Stomach (tissue), 9 donors: ENCODE results near the gene EHD2. TPM values are rescaled to one million over a fixed set of nuclear protein-coding genes. Genes with fewer than 3 reads are reported as not detected.

Experiments
- DNase-seq, 2 donors: peaks; one replicate each; pipeline versions ENCODE4 v3.0.0 to v3.0.0-alpha.2; 2013 to 2019
- H3K27ac ChIP-seq, 5 donors: fragments of 200-600 bp in 4 of 5; sonication (generic) in 4 of 5; one replicate each; pipeline ENCODE4 v1.5.1; 2013 to 2019; ENCODE audit warnings: mild to moderate bottlenecking in 1 of 5, moderate library complexity in 1 of 5
- H3K27me3 ChIP-seq, 3 donors: fragments of 200-600 bp; sonication (generic); one replicate each; pipeline ENCODE4 v1.5.1; 2017 to 2019; ENCODE audit warnings: mixed run types in 1 of 3
- H3K36me3 ChIP-seq, 4 donors: fragments of 200-600 bp; sonication (generic); 1 replicate in 3 of 4; 2 replicates in 1 of 4; pipeline ENCODE4 v1.5.1; 2016 to 2019
- H3K4me1 ChIP-seq, 4 donors: fragments of 200-600 bp; sonication (generic); one replicate each; pipeline ENCODE4 v1.5.1; 2016 to 2019
- H3K4me3 ChIP-seq, 4 donors: fragments of 200-600 bp; sonication (generic) in 3 of 4; one replicate each; pipeline ENCODE4 v1.5.1; 2016 to 2019; ENCODE audit warnings: mild to moderate bottlenecking in 1 of 4
- H3K9me3 ChIP-seq, 4 donors: fragments of 200-600 bp; sonication (generic); one replicate each; pipeline ENCODE4 v1.5.1; 2016 to 2019
- EP300 ChIP-seq: sonication (generic); formaldehyde crosslinking; IDR thresholded peaks from one replicate; pipeline ENCODE4 v1.6.1; 2017; ENCODE audit warnings: antibody characterized with exemption
- POLR2A ChIP-seq, 4 donors: fragments of 450-650 bp; IDR thresholded peaks; one replicate each; pipeline ENCODE4 v1.6.1; 2016; ENCODE audit warnings: antibody characterized with exemption in 4 of 4, control low read depth in 2 of 4, mild to moderate bottlenecking in 1 of 4, moderate library complexity in 1 of 4
- POLR2AphosphoS5 ChIP-seq, 3 donors: sonication (generic); formaldehyde crosslinking; IDR thresholded peaks; one replicate each; pipeline ENCODE4 v1.6.1; 2016; ENCODE audit warnings: antibody characterized with exemption in 3 of 3
- WGBS, 5 donors: extraction: QIAGEN DNeasy Blood & Tissue Kit in 3 of 5; methylation state at CpG; one replicate each; pipeline versions ENCODE4 v1.1.5 to v1.1.7; 2013 to 2018; 5-methylcytosine and 5-hydroxymethylcytosine counted together
- intact Hi-C: fragments of 100-400 bp; cut with DNase I; formaldehyde crosslinking; loops from one replicate; pipeline ENCODE4 v1.15.1; 2023; ENCODE audit warnings: low total_unique reads
- polyA plus RNA-seq, 3 donors: library from polyadenylated mRNA; stranded (reverse); fragments of 200-250 nt; gene quantifications; one replicate each; pipeline ENCODE4 v1.2.3, GENCODE V29; 2013
- total RNA-seq, 5 donors: library from RNA; depleted of rRNA; stranded (reverse); fragments of >200 nt; gene quantifications; one replicate each; pipeline versions ENCODE4 v1.1.0 to v1.2.3, GENCODE V29; 2014 to 2016
- TF ChIP-seq, protein P1 (sequence below), 7 experiments: fragments of 450-650 bp in 4 of 7; fragments of 200-600 bp in 3 of 7; sonication (generic) in 3 of 7; IDR thresholded peaks; one replicate each; pipeline ENCODE4 v1.5.1; 2016 to 2019; ENCODE audit warnings: antibody characterized with exemption in 7 of 7, control low read depth in 2 of 7, mild to moderate bottlenecking in 1 of 7
- donor health status: healthy with polysubstance abuse.
- donor health status: Bipolar disorder and iron deficiency.
- donor health status: healthy.

EHD2 gene
- total and polyA plus RNA-seq, 8 donors, result 24.5 to 334 (median 38.5) TPM

DNA sequence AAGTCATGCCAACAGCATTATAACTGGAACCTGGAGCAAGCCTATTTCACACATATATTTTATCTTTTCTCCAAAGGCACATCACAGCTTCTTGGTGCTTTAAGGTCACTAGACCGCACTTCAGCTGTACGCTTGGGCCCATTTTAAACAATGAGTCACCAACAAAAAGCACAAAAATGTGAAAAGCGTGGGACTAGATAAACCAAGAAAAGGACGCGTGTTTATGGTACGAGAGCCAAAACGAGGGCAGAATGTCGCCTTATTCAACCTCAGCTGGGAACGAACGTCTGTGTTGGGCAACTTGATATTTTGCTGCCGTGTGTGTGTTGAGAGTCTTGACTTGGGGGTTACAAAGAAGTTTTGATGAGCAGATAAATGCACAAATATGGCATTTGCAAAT, 9.2 kb upstream of the EHD2 start:
- Histone ChIP-seq H3K27ac (peak overlapping the region in 4 of 5 donors; percentile 52 to 67 (median 57)), H3K4me1 (peaks cover 0 to 5% (median 2%) of the 10 kb centered on the region in 4 donors), H3K36me3 (peaks cover 37 to 47% (median 43%) of the 10 kb centered on the region in 4 donors), H3K4me3 (no peak overlapping the region), H3K9me3 (no peaks in the 10 kb centered on the region), H3K27me3 (peaks cover 0 to 9% (median 0%) of the 10 kb centered on the region in 3 donors)
- peak; percentile 23 to 73 (median 63) for TF ChIP-seq POLR2AphosphoS5 (IDR thresholded peaks at IDR 0.05)
- peak; percentile 31 for TF ChIP-seq EP300
- no peak for TF ChIP-seq POLR2A (IDR thresholded peaks at IDR 0.05)
- TF ChIP-seq, protein P1, sequence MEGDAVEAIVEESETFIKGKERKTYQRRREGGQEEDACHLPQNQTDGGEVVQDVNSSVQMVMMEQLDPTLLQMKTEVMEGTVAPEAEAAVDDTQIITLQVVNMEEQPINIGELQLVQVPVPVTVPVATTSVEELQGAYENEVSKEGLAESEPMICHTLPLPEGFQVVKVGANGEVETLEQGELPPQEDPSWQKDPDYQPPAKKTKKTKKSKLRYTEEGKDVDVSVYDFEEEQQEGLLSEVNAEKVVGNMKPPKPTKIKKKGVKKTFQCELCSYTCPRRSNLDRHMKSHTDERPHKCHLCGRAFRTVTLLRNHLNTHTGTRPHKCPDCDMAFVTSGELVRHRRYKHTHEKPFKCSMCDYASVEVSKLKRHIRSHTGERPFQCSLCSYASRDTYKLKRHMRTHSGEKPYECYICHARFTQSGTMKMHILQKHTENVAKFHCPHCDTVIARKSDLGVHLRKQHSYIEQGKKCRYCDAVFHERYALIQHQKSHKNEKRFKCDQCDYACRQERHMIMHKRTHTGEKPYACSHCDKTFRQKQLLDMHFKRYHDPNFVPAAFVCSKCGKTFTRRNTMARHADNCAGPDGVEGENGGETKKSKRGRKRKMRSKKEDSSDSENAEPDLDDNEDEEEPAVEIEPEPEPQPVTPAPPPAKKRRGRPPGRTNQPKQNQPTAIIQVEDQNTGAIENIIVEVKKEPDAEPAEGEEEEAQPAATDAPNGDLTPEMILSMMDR (IDR thresholded peaks at IDR 0.05), result no peak
- 75 to 81% (median 76%) methylated on average over 11 of the region's 11 CpGs for WGBS, 5 donors
- DNase-seq, result no peak
- intact Hi-C loops, result no loop called here

DNA sequence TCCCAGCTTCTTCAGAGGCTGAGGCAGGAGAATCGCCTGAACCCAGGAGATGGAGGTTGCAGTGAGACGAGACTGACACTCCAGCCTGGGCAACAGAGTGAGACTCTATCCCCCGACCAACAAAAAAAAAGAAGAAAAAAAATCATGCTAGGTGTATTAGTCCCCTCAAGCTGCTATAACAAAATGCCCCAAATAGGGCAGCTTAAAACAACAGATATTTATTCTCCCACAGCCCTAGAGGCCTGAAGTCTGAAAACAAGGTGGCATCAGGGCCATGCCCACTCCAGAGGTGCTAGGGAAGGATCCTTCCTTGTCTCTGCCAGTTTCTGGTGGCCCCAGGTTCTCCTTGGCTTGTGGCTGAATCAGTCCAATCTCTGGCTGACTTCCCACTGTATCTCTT, 8.6 kb upstream of the EHD2 start:
- no peak for TF ChIP-seq EP300
- TF ChIP-seq POLR2AphosphoS5 (IDR thresholded peaks at IDR 0.05), result no peak
- no peak for TF ChIP-seq POLR2A (IDR thresholded peaks at IDR 0.05)
- TF ChIP-seq, protein P1 (IDR thresholded peaks at IDR 0.05), result no peak
- intact Hi-C loops, result loop anchor here (5.0 kb wide), 1 partner anchor 267 kb away; no protein-coding TSS in a partner anchor
- WGBS, 5 donors, result 94 to 98% (median 98%) methylated on average over 3 of the region's 3 CpGs
- Histone ChIP-seq H3K36me3 (peaks cover 30 to 41% (median 37%) of the 10 kb centered on the region in 4 donors), H3K27ac (peak overlapping the region in 4 of 5 donors; percentile 33 to 59 (median 51)), H3K27me3 (peaks cover 0 to 9% (median 0%) of the 10 kb centered on the region in 3 donors), H3K9me3 (no peaks in the 10 kb centered on the region), H3K4me1 (peaks cover 0 to 5% (median under 1%) of the 10 kb centered on the region in 4 donors), H3K4me3 (no peak overlapping the region)
- DNase-seq, result no peak

DNA sequence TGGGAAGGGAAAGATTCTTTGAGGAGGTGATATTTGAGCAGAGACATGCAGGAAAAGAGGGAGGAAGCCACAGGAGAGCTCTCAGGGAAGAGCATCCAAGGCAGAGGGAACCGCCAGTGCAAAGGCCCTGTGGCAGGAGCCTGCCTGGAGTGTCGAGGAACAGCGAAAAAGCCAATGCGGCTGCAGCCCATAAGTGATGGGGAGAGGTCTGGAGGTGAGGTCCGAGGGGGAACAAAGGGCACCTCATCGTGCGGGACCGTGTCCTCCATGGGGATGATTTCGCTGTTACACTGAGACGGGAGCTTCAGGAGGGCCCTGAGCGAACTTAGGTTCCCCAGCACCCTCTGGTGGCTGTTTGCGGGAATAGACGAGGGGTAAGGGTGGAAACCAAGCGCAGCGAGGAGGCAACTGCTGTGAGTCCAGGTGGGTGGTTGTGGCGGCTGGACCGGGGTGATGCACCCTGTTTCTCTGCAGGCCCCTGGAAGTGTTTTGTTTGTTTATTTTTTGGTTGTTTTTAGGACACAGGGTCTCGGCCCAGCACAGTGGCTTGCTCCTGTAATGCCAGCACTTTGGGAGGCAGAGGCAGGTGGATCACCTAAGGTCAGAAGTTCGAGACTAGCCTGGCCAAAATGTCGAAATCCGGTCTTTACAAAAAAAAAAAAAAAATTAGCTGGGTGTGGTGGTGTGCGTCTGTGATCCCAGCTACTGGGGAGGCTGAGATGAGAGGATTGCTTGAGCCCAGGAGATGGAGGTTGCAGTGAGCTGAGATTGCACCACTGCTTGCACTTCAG, 5.9 kb upstream of the EHD2 start:
- intact Hi-C loops, result loop anchor here (5.0 kb wide), 1 partner anchor 270 kb away; no protein-coding TSS in a partner anchor
- Histone ChIP-seq H3K4me3 (no peak overlapping the region), H3K27me3 (peaks cover 0 to 19% (median 0%) of the 10 kb centered on the region in 3 donors), H3K27ac (no peak overlapping the region), H3K36me3 (peaks cover 7 to 14% (median 10%) of the 10 kb centered on the region in 4 donors), H3K9me3 (no peaks in the 10 kb centered on the region), H3K4me1 (peaks cover 0 to 5% (median 0%) of the 10 kb centered on the region in 4 donors)
- WGBS, 5 donors, result 17 to 24% (median 22%) methylated on average over 19 to 22 of the region's 22 CpGs
- TF ChIP-seq, protein P1 (IDR thresholded peaks at IDR 0.05), result peak in 5 of 7 experiments; percentile 47 to 84 (median 77)
- TF ChIP-seq POLR2A (IDR thresholded peaks at IDR 0.05), result no peak
- peak; percentile 82 to 88 for DNase-seq

DNA sequence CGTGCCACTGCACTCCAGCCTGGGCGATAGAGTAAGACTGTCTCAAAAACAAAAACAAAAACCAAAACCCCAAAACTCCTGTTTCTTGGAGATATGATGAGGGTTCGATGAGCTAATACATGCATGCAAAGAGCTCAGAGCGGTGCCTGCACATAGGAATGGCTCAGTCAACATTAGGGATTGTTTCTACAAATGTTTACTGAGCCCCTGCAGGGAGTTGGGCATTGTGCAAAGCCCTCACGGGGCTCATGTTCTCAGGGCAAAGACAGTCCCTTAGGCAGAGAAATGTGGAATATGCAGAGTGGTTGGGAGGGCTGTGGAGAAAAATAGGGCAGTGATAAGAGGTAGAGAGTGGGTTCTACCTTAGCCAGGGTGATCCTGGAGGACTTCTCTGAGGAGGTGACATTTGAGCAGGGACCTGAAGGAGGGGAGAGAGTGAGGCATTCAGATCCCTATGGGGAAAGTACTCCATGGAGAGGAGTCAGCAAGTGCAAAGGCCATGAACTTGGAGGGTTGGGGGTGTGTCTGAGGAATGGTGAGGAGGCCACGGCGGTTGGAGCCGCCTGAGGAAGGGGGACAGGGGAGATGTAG, 1.5 kb upstream of the EHD2 start:
- TF ChIP-seq, protein P1 (IDR thresholded peaks at IDR 0.05), result no peak
- no peak for TF ChIP-seq POLR2A (IDR thresholded peaks at IDR 0.05)
- TF ChIP-seq EP300, result no peak
- no peak for TF ChIP-seq POLR2AphosphoS5 (IDR thresholded peaks at IDR 0.05)

More for the DNA sequence above, 1.5 kb upstream of the EHD2 start:
- peaks cover 4 to 7% (median 5%) of the 10 kb centered on the region in 4 donors for H3K36me3 ChIP-seq
- DNase-seq, result no peak
- H3K27ac ChIP-seq, result no peak overlapping the region
- no peaks in the 10 kb centered on the region for H3K9me3 ChIP-seq
- intact Hi-C loops, result no loop called here
- no peak overlapping the region for H3K4me3 ChIP-seq
- peaks cover 5 to 40% (median 23%) of the 10 kb centered on the region in 4 donors for H3K4me1 ChIP-seq
- peaks cover 0 to 37% (median 6%) of the 10 kb centered on the region in 3 donors for H3K27me3 ChIP-seq
- WGBS, 5 donors, result 61 to 76% (median 67%) methylated on average over 8 of the region's 8 CpGs
